PC-3 (cell line): Measurements from ENCODE around the gene OR8J1.

ENCODE experiments used
- CTCF ChIP-seq: fragments of 300-600 bp; sonication (generic); conservative IDR thresholded peaks from 2 replicates; pipeline ENCODE4 v1.5.1; 2017; ENCODE audit warnings: antibody characterized with exemption, low read depth, mild to moderate bottlenecking, low read length
- EZH2 ChIP-seq: fragments of 300-600 bp; sonication (generic); IDR thresholded peaks from one replicate; pipeline ENCODE4 v1.6.1; 2017; ENCODE audit warnings: antibody characterized with exemption, mild to moderate bottlenecking, low read length; ENCODE audit not compliant: unreplicated experiment

- TF ChIP-seq CTCF (no peak), EZH2 (no peak)
These were observed at the start of gene OR8J1 for GRCh38 chr11:56353991-56354390.
